ENCODE results near the gene ZNF646.

The ZNF646 gene

DNA sequence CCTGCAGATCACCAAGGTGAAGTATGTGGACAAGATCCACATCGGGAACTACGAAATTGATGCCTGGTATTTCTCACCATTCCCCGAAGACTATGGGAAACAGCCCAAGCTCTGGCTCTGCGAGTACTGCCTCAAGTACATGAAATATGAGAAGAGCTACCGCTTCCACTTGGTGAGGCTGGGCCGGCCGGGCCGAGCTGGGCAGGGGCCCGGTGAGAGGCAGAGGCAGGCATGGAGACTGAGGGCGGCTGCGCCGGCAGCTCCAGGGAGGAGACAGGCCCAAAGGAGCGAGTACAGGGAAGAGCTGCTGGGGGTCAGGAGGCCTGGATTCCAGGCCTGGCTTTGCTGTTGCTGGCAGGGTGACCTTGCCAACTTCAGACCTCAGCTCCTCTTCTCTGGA is 53.0 kb downstream of the ZNF646 start:
- H3K9me3 ChIP-seq (ENCODE audit: control insufficient read depth, insufficient read depth, low read depth, low read length), result no peaks in the 10 kb centered on the region
- H3K27ac ChIP-seq (ENCODE audit: low read depth, low read length), result no peak overlapping the region
- H3K9ac ChIP-seq (ENCODE audit: low read length), result peak overlapping the region; percentile 0
- no peaks in the 10 kb centered on the region for H3K27me3 ChIP-seq (ENCODE audit: control insufficient read depth, insufficient read depth, low read length)
- H3K4me1 ChIP-seq (ENCODE audit: control insufficient read depth, insufficient read depth, low read length), result peaks cover 14% of the 10 kb centered on the region; the same call in 1 of the 2 replicates
- peaks cover 64% of the 10 kb centered on the region for H3K36me3 ChIP-seq (ENCODE audit: control insufficient read depth, insufficient read depth, low read length)
- H3K4me3 ChIP-seq (ENCODE audit: low read depth, low read length), result no peak overlapping the region

- peaks cover 22% of the 10 kb centered on the region for H3K4me1 ChIP-seq (ENCODE audit: control insufficient read depth, insufficient read depth, low read length)
- no peak overlapping the region for H3K9ac ChIP-seq (ENCODE audit: low read length)
- H3K27ac ChIP-seq (ENCODE audit: low read depth, low read length), result no peak overlapping the region
- H3K9me3 ChIP-seq (ENCODE audit: control insufficient read depth, insufficient read depth, low read depth, low read length), result no peaks in the 10 kb centered on the region
- peaks cover 61% of the 10 kb centered on the region for H3K36me3 ChIP-seq (ENCODE audit: control insufficient read depth, insufficient read depth, low read length)
- H3K27me3 ChIP-seq (ENCODE audit: control insufficient read depth, insufficient read depth, low read length), result no peaks in the 10 kb centered on the region
- no peak overlapping the region for H3K4me3 ChIP-seq (ENCODE audit: low read depth, low read length)
These were observed 54.7 kb downstream of the ZNF646 start for GRCh38 chr16:31128711-31129567.

GRCh38 chr16:31129568-31130335 is 55.5 kb downstream of the ZNF646 start:
- Histone ChIP-seq H3K36me3 (ENCODE audit: control insufficient read depth, insufficient read depth, low read length) (peaks cover 56% of the 10 kb centered on the region), H3K27me3 (ENCODE audit: control insufficient read depth, insufficient read depth, low read length) (no peaks in the 10 kb centered on the region), H3K9me3 (ENCODE audit: control insufficient read depth, insufficient read depth, low read depth, low read length) (no peaks in the 10 kb centered on the region), H3K4me3 (ENCODE audit: low read depth, low read length) (no peak overlapping the region), H3K4me1 (ENCODE audit: control insufficient read depth, insufficient read depth, low read length) (peaks cover 30% of the 10 kb centered on the region), H3K9ac (ENCODE audit: low read length) (no peak overlapping the region), H3K27ac (ENCODE audit: low read depth, low read length) (no peak overlapping the region)

DNA sequence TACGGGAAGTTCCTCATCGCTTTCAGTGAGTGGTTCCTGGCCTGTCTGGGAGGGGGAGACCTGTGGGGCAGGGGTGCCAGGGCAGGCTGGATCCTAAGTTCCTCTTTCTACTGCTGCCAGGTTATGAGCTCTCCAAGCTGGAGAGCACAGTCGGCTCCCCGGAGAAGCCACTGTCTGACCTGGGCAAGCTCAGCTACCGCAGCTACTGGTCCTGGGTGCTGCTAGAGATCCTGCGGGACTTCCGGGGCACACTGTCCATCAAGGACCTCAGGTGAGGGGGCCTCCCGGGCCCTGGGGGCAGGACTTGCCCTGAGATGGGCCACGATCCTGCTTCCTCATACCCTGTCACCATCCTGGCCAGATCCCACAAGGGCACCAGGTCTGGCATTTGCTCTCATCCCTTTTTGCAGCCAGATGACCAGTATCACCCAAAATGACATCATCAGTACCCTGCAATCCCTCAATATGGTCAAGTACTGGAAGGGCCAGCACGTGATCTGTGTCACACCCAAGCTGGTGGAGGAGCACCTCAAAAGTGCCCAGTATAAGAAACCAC is 56.2 kb downstream of the ZNF646 start:
- peaks cover 31% of the 10 kb centered on the region for H3K4me1 ChIP-seq (ENCODE audit: control insufficient read depth, insufficient read depth, low read length)
- no peak overlapping the region for H3K9ac ChIP-seq (ENCODE audit: low read length)

GRCh38 chr16:31130899-31131298 is 56.7 kb downstream of the ZNF646 start:
- H3K4me3 ChIP-seq (ENCODE audit: low read depth, low read length), result no peak overlapping the region

More for the DNA sequence above, 56.2 kb downstream of the ZNF646 start:
- Histone ChIP-seq H3K4me3 (ENCODE audit: low read depth, low read length) (no peak overlapping the region), H3K9me3 (ENCODE audit: control insufficient read depth, insufficient read depth, low read depth, low read length) (no peaks in the 10 kb centered on the region), H3K27ac (ENCODE audit: low read depth, low read length) (0 out of 2 replicates have a peak overlapping the region, but pooled peaks have one; percentile 5), H3K36me3 (ENCODE audit: control insufficient read depth, insufficient read depth, low read length) (peaks cover 56% of the 10 kb centered on the region), H3K27me3 (ENCODE audit: control insufficient read depth, insufficient read depth, low read length) (no peaks in the 10 kb centered on the region)

DNA sequence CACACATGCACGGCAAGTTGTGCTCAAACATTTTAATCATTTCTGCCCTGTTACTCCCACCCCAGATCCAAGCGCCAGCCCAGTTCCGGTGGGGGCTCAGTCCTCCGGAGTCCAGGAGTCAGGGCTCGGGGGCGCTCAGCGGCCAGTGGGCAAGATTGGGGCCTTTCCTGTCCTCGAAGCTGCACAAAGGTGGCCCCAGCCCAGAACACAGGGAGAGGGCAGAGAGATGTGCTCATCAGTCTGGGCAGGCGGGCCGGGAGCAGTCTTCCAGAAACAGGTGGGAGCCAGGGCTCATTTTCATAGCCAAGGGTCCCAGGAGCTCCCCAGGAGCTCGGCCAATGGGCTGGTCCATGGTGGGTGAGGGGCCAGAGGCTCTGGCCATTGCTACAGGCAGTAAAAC is 57.2 kb downstream of the ZNF646 start:
- Histone ChIP-seq H3K4me3 (ENCODE audit: low read depth, low read length) (no peak overlapping the region), H3K4me1 (ENCODE audit: control insufficient read depth, insufficient read depth, low read length) (peaks cover 37% of the 10 kb centered on the region), H3K9me3 (ENCODE audit: control insufficient read depth, insufficient read depth, low read depth, low read length) (no peaks in the 10 kb centered on the region), H3K9ac (ENCODE audit: low read length) (no peak overlapping the region), H3K27me3 (ENCODE audit: control insufficient read depth, insufficient read depth, low read length) (no peaks in the 10 kb centered on the region), H3K36me3 (ENCODE audit: control insufficient read depth, insufficient read depth, low read length) (peaks cover 56% of the 10 kb centered on the region), H3K27ac (ENCODE audit: low read depth, low read length) (peak overlapping the region; percentile 30)

More at GRCh38 chr16:31130899-31131298, 56.7 kb downstream of the ZNF646 start:
- Histone ChIP-seq H3K9ac (ENCODE audit: low read length) (no peak overlapping the region), H3K36me3 (ENCODE audit: control insufficient read depth, insufficient read depth, low read length) (peaks cover 56% of the 10 kb centered on the region), H3K27ac (ENCODE audit: low read depth, low read length) (peak overlapping the region; percentile 30), H3K27me3 (ENCODE audit: control insufficient read depth, insufficient read depth, low read length) (no peaks in the 10 kb centered on the region), H3K9me3 (ENCODE audit: control insufficient read depth, insufficient read depth, low read depth, low read length) (no peaks in the 10 kb centered on the region), H3K4me1 (ENCODE audit: control insufficient read depth, insufficient read depth, low read length) (peaks cover 34% of the 10 kb centered on the region)

GRCh38 chr16:31131841-31132271 is 57.6 kb downstream of the ZNF646 start:
- no peak overlapping the region for H3K27ac ChIP-seq (ENCODE audit: low read depth, low read length)
- H3K27me3 ChIP-seq (ENCODE audit: control insufficient read depth, insufficient read depth, low read length), result no peaks in the 10 kb centered on the region
- no peak overlapping the region for H3K9ac ChIP-seq (ENCODE audit: low read length)
- peaks cover 37% of the 10 kb centered on the region for H3K4me1 ChIP-seq (ENCODE audit: control insufficient read depth, insufficient read depth, low read length)
- H3K4me3 ChIP-seq (ENCODE audit: low read depth, low read length), result no peak overlapping the region
- peaks cover 55% of the 10 kb centered on the region for H3K36me3 ChIP-seq (ENCODE audit: control insufficient read depth, insufficient read depth, low read length)
- H3K9me3 ChIP-seq (ENCODE audit: control insufficient read depth, insufficient read depth, low read depth, low read length), result no peaks in the 10 kb centered on the region

DNA sequence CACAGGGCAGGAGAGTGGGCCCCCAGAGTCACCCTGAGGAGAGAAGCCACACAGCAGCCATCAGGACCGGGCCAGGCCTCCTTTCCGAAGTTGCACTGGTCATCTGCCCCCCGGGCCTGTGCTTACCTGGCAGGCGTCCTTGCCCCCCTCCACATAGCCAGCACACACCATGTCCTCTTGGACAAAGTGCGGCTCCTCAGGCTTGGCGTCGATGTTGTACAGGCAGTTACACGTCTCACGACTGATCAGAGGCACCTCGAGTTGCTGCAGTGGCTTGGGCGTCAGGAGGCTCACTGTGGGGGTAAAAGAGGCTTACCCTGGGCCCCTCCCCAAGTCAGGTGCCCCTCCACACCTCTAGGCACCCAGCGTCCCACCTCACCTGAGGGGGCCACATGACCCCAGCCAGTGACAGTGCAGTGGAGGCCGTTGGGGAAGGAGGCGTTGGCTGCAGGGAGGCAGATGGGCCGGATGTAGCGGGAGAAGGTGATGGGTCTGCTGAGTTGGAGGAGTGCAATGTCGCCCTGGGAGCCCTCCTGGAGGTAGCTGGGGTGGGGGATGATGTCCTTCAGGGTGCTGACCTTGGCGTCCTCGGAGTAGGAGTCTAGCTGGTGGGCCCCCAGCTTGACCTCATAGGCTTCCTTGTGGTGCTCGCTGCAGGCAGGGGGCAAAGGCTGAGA is 58.2 kb downstream of the ZNF646 start:
- Histone ChIP-seq H3K36me3 (ENCODE audit: control insufficient read depth, insufficient read depth, low read length) (peaks cover 49% of the 10 kb centered on the region), H3K4me3 (ENCODE audit: low read depth, low read length) (no peak overlapping the region), H3K9me3 (ENCODE audit: control insufficient read depth, insufficient read depth, low read depth, low read length) (no peaks in the 10 kb centered on the region), H3K9ac (ENCODE audit: low read length) (no peak overlapping the region), H3K27me3 (ENCODE audit: control insufficient read depth, insufficient read depth, low read length) (no peaks in the 10 kb centered on the region), H3K4me1 (ENCODE audit: control insufficient read depth, insufficient read depth, low read length) (peaks cover 37% of the 10 kb centered on the region), H3K27ac (ENCODE audit: low read depth, low read length) (no peak overlapping the region)

DNA sequence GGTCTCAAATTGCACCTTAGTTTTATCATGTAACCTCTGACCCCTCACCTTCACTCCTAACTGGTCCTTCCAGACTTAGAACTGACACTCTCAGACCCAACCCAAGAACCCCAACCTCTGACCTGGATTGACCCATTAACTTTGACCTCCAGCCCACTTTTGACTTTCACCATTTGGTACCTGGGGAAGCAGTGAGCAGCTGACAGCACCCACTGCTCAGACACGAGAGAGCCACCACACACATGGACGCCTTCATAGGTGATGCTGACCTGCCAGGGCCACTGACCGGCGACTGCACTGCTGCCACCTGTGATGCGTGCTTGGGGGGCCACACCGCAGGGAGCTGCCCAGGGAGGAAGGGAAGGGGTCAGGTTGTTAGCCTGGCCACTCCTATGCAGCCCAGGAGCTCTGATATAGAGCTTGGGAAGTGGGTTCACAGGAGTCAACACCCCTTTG is 58.9 kb downstream of the ZNF646 start:
- Histone ChIP-seq H3K4me1 (ENCODE audit: control insufficient read depth, insufficient read depth, low read length) (peaks cover 37% of the 10 kb centered on the region), H3K4me3 (ENCODE audit: low read depth, low read length) (no peak overlapping the region)

More for the DNA sequence above, 58.9 kb downstream of the ZNF646 start:
- Histone ChIP-seq H3K9me3 (ENCODE audit: control insufficient read depth, insufficient read depth, low read depth, low read length) (no peaks in the 10 kb centered on the region), H3K36me3 (ENCODE audit: control insufficient read depth, insufficient read depth, low read length) (peaks cover 43% of the 10 kb centered on the region), H3K27ac (ENCODE audit: low read depth, low read length) (no peak overlapping the region), H3K9ac (ENCODE audit: low read length) (no peak overlapping the region), H3K27me3 (ENCODE audit: control insufficient read depth, insufficient read depth, low read length) (no peaks in the 10 kb centered on the region)

Data from HUES6 (cell line).